Psoas muscle (tissue), 8 donors: ENCODE data around the gene TNIP2. TPM values are rescaled to one million over a fixed set of nuclear protein-coding genes. Genes with fewer than 3 reads are reported as not detected.

Experiments
- ATAC-seq, 4 donors: fragments of 200-7000 bp; cut with Tn5 transposase; one replicate each; pipeline ENCODE4 v1.9.1; 2020; ENCODE audit warnings: moderate library complexity in 3 of 4, mild to moderate bottlenecking in 2 of 4
- DNase-seq, 2 donors: peaks; one replicate each; pipeline ENCODE4 v3.0.0-alpha.2; 2020
- H3K27ac ChIP-seq: fragments of 200-600 bp; one replicate; pipeline ENCODE4 v1.8.0; 2022
- H3K27me3 ChIP-seq, 3 donors: fragments of 200-600 bp in 1 of 3; one replicate each; pipeline versions ENCODE4 v1.6.1 to v1.8.0; 2013 to 2022; ENCODE audit warnings: low read length in 2 of 3, mild to moderate bottlenecking in 2 of 3, moderate library complexity in 1 of 3; ENCODE audit not compliant: insufficient read depth in 3 of 3
- H3K36me3 ChIP-seq, 2 donors: fragments of 200-600 bp in 1 of 2; one replicate each; pipeline versions ENCODE4 v1.6.1 to v1.8.0; 2013 to 2022; ENCODE audit warnings: low read depth in 1 of 2, mild to moderate bottlenecking in 1 of 2, moderate library complexity in 1 of 2; ENCODE audit not compliant: insufficient read depth in 1 of 2
- H3K4me1 ChIP-seq: fragments of 200-600 bp; one replicate; pipeline ENCODE4 v1.8.0; 2022
- H3K4me3 ChIP-seq: fragments of 200-600 bp; one replicate; pipeline ENCODE4 v1.8.0; 2022; ENCODE audit warnings: mild to moderate bottlenecking
- H3K9me3 ChIP-seq: fragments of 200-600 bp; one replicate; pipeline ENCODE4 v1.8.0; 2022
- WGBS, 3 donors: extraction: QIAGEN DNeasy Blood & Tissue Kit; methylation state at CpG; one replicate each; pipeline versions ENCODE4 v1.1.6 to v1.1.7; 2013; 5-methylcytosine and 5-hydroxymethylcytosine counted together
- intact Hi-C, 2 donors: fragments of 100-400 bp; cut with DNase I; formaldehyde crosslinking; loops; one replicate each; pipeline versions ENCODE4 v1.11.0 to v1.14.2; 2022
- polyA plus RNA-seq, 3 donors: library from polyadenylated mRNA; stranded (reverse); fragments of 200-250 nt; gene quantifications; one replicate each; pipeline ENCODE4 v1.2.3, GENCODE V29; 2013
- total RNA-seq, 4 donors: library from RNA; stranded (reverse); fragmentation: NEBNext Ultra II Directional in 2 of 4; extraction: Animal tissue kit (Norgen Biotek cat#: 25700) in 2 of 4; gene quantifications; one replicate each; pipeline versions ENCODE4 v1.2.1 to v1.2.4, GENCODE V29; 2021 to 2023
- TF ChIP-seq, protein P1 (sequence below): fragments of 200-600 bp; IDR thresholded peaks from one replicate; pipeline ENCODE4 v1.8.0; 2022; ENCODE audit warnings: antibody characterized with exemption
- donor health status: healthy with polysubstance abuse.
- donor health status: DM: no; HTN: no; CAD: no; lungs with moderate emphysema.
- donor health status: Bipolar disorder and iron deficiency.
- donor health status: healthy.
- donor health status: DM: yes; HTN: yes; CAD: no.
- donor health status: DM: no; HTN: no; CAD: no.
- donor health status: DM: no; HTN: no; CAD: no.
- donor health status: DM: yes; HTN: yes; CAD: no.

Gene TNIP2
- total and polyA plus RNA-seq, 7 donors = 16.3 to 66.2 (median 44.6) TPM

DNA sequence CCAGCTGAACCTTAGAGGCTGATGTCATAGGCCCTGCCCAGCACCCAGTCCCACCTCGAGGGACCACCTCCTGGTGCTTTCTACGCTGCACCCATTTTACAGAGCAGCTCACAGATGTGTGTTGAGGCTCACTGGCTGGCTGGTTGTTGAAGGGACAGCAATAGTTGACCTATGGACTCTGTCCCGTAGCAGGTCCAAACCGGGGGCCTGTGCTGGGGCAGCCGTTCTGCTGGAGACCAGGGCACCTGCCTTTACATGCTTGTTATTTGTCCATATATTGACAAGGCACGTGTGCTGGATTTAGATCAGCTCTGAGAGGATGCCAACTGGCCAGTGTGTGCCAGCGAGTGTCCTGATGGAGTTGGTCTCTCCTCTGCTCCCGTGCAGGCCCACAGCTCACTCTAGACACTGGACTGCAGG, 58.1 kb downstream of the TNIP2 start:
- Histone ChIP-seq H3K36me3 (peaks cover 21 to 99% of the 10 kb centered on the region in 2 donors), H3K4me1 (no peaks in the 10 kb centered on the region), H3K4me3 (no peak overlapping the region), H3K9me3 (no peaks in the 10 kb centered on the region), H3K27ac (no peak overlapping the region), H3K27me3 (no peaks in the 10 kb centered on the region)
- 64 to 84% (median 69%) methylated on average over 8 of the region's 8 CpGs for WGBS, 3 donors
- peak in 2 of 4 donors; percentile 10 to 28 for ATAC-seq
- intact Hi-C loops = no loop called here
- TF ChIP-seq, protein P1, sequence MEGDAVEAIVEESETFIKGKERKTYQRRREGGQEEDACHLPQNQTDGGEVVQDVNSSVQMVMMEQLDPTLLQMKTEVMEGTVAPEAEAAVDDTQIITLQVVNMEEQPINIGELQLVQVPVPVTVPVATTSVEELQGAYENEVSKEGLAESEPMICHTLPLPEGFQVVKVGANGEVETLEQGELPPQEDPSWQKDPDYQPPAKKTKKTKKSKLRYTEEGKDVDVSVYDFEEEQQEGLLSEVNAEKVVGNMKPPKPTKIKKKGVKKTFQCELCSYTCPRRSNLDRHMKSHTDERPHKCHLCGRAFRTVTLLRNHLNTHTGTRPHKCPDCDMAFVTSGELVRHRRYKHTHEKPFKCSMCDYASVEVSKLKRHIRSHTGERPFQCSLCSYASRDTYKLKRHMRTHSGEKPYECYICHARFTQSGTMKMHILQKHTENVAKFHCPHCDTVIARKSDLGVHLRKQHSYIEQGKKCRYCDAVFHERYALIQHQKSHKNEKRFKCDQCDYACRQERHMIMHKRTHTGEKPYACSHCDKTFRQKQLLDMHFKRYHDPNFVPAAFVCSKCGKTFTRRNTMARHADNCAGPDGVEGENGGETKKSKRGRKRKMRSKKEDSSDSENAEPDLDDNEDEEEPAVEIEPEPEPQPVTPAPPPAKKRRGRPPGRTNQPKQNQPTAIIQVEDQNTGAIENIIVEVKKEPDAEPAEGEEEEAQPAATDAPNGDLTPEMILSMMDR = no peak
- no peak for DNase-seq

- TF ChIP-seq, protein P1 = no peak
- no peak overlapping the region for H3K4me3 ChIP-seq
- no peak for ATAC-seq
- no peak overlapping the region for H3K27ac ChIP-seq
- no peaks in the 10 kb centered on the region for H3K4me1 ChIP-seq
- DNase-seq = no peak
- peaks cover 21 to 99% of the 10 kb centered on the region in 2 donors for H3K36me3 ChIP-seq
- intact Hi-C loops = no loop called here
- no peaks in the 10 kb centered on the region for H3K27me3 ChIP-seq
- H3K9me3 ChIP-seq = no peaks in the 10 kb centered on the region
- 81 to 91% (median 84%) methylated on average over 14 of the region's 14 CpGs for WGBS, 3 donors
Observed at GRCh38 chr4:2696423-2696822, 59.7 kb downstream of the TNIP2 start.

- Histone ChIP-seq H3K27ac (no peak overlapping the region), H3K4me1 (no peaks in the 10 kb centered on the region), H3K9me3 (no peaks in the 10 kb centered on the region), H3K4me3 (no peak overlapping the region), H3K27me3 (no peaks in the 10 kb centered on the region), H3K36me3 (peaks cover 21 to 99% of the 10 kb centered on the region in 2 donors)
- DNase-seq (no peak), ATAC-seq (no peak)
- TF ChIP-seq, protein P1 = no peak
- WGBS, 3 donors = 91 to 95% (median 94%) methylated on average over 5 of the region's 5 CpGs
- intact Hi-C loops = no loop called here
Observed at GRCh38 chr4:2695346-2696060, 60.6 kb downstream of the TNIP2 start.

DNA sequence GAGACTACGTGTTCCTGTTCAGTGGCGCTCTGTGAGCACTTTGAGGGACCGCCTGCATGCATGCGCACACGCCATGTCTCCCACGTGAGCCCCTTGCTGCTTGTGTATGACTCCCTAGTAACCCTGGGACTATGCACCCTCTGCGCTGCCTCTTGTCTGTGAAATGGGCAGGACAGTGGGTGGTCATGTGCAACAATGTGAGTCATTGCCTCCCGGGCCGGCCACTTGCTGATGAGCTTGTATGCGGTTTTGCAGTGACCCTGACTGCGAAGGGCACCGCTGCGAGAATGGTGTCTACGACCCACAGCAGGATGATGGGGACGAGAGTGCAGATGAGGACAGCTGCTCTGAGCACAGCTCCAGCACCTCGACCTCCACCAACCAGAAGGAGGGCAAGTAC, 61.4 kb downstream of the TNIP2 start:
- TF ChIP-seq, protein P1 = no peak
- peak in 2 of 4 donors; percentile 7 to 20 for ATAC-seq
- peaks cover 15 to 99% of the 10 kb centered on the region in 2 donors for H3K36me3 ChIP-seq
- no peaks in the 10 kb centered on the region for H3K27me3 ChIP-seq
- H3K4me3 ChIP-seq = no peak overlapping the region
- no peaks in the 10 kb centered on the region for H3K9me3 ChIP-seq
- no peak overlapping the region for H3K27ac ChIP-seq
- 90 to 94% (median 91%) methylated on average over 16 of the region's 16 CpGs for WGBS, 3 donors
- intact Hi-C loops = no loop called here
- peak in 1 of 2 donors; percentile 25 for DNase-seq
- no peaks in the 10 kb centered on the region for H3K4me1 ChIP-seq
